Measurements from ENCODE around the gene IFT20. TPM values are rescaled to one million over a fixed set of nuclear protein-coding genes. Genes with fewer than 3 reads are reported as not detected.

The IFT20 gene
- total RNA-seq, 2 experiments from 2014 or later, result 24.6 to 28.9 TPM

DNA sequence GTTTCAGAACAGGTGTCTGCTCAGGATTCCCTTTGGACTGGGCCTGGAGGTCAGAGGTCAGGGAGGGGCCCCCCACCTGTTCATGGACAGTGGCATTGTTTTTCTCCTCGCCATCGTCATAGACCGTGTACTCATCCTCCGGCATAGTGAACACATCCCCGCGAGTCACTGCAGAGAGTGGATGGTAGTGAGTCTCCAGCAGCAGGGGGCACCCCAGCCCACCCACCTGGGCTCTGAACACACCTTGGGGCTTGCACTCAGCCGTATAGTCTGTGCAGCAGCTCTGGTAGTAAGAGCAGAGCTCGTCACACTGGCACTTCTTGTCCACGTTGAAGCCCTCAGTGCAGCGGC, 34.4 kb upstream of the IFT20 start:
- POLR2A ChIA-PET, result interaction anchor here (1.5 to 3.0 kb wide), 2 partner anchors 12 to 15 kb away, joined by 4 to 16 read pairs; partner anchors contain the start of gene POLDIP2
- Mint-ChIP-seq H3K36me3 (no peaks in the 10 kb centered on the region), H3K27me3 (no peaks in the 10 kb centered on the region), H3K4me1 (peaks cover 18% of the 10 kb centered on the region), H3K9me3 (no peaks in the 10 kb centered on the region), H3K27ac (no peak overlapping the region), H3K4me3 (no peak overlapping the region)
- ATAC-seq (ENCODE audit: low read depth) (no peak), DNase-seq (no peak)

GRCh38 chr17:28368915-28369683, 33.8 kb upstream of the IFT20 start:
- no peaks in the 10 kb centered on the region for H3K36me3 Mint-ChIP-seq
- H3K4me1 Mint-ChIP-seq, result peaks cover 18% of the 10 kb centered on the region
- POLR2A ChIA-PET, result interaction anchor here (1.2 to 1.5 kb wide), 3 partner anchors 11 to 33 kb away, joined by 3 to 5 read pairs (median 4); partner anchors contain the start of genes IFT20 and TNFAIP1
- H3K27me3 Mint-ChIP-seq, result no peaks in the 10 kb centered on the region
- no peak overlapping the region for H3K4me3 Mint-ChIP-seq
- ATAC-seq (ENCODE audit: low read depth) (no peak), DNase-seq (no peak)
- H3K27ac Mint-ChIP-seq, result no peak overlapping the region
- no peaks in the 10 kb centered on the region for H3K9me3 Mint-ChIP-seq

DNA sequence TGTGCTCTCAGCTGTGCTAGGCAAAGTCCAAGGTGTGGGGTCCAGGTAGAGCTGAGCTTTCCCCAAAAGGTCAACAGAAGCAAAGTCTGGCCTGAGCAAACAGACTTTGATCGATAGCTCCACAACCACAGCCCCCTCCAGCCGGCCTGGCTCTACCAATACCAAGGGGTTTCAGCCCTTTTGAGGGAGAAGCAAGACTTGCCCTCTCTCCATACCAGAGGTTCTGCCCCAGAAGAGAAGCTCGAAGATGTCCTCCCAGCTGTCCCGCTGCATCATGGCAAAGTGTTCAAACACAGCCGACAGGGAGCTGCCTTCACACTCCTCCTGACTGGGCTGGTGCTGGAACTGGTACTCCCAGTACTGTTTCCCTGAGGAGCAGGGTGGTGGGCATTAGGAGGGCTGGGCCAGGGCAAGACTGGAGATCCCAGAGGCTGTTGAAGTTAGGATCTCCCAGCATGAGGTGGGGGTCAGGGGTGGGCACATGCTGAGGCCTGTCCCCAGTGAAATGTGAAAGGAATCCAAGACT, 33.1 kb upstream of the IFT20 start:
- H3K4me1 Mint-ChIP-seq, result peaks cover 14% of the 10 kb centered on the region
- DNase-seq (no peak), ATAC-seq (ENCODE audit: low read depth) (no peak)
- no peak overlapping the region for H3K4me3 Mint-ChIP-seq
- no peaks in the 10 kb centered on the region for H3K9me3 Mint-ChIP-seq
- H3K27ac Mint-ChIP-seq, result no peak overlapping the region
- H3K27me3 Mint-ChIP-seq, result no peaks in the 10 kb centered on the region
- POLR2A ChIA-PET, result interaction anchor here (1.2 to 1.5 kb wide), 3 partner anchors 11 to 33 kb away, joined by 3 to 5 read pairs (median 4); partner anchors contain the start of genes IFT20 and TNFAIP1
- H3K36me3 Mint-ChIP-seq, result no peaks in the 10 kb centered on the region

GRCh38 chr17:28367641-28368305, 32.5 kb upstream of the IFT20 start:
- ATAC-seq (ENCODE audit: low read depth) (no peak), DNase-seq (no peak)
- POLR2A ChIA-PET, result interaction anchor here (1.2 to 2.5 kb wide), 2 partner anchors 10 kb away, joined by 3 to 9 read pairs; partner anchors contain the start of gene POLDIP2
- no peak overlapping the region for H3K27ac Mint-ChIP-seq
- H3K4me1 Mint-ChIP-seq, result peaks cover 8% of the 10 kb centered on the region
- no peaks in the 10 kb centered on the region for H3K9me3 Mint-ChIP-seq
- H3K27me3 Mint-ChIP-seq, result no peaks in the 10 kb centered on the region
- H3K4me3 Mint-ChIP-seq, result no peak overlapping the region
- no peaks in the 10 kb centered on the region for H3K36me3 Mint-ChIP-seq

GRCh38 chr17:28366605-28367004, 31.3 kb upstream of the IFT20 start:
- no peaks in the 10 kb centered on the region for H3K36me3 Mint-ChIP-seq
- no peak for ATAC-seq (ENCODE audit: low read depth)
- POLR2A ChIA-PET, result interaction anchor here (0.9 to 2.5 kb wide), 2 partner anchors 9 to 31 kb away, joined by 4 to 9 read pairs; partner anchors contain the start of genes POLDIP2 and TNFAIP1
- no peaks in the 10 kb centered on the region for H3K9me3 Mint-ChIP-seq
- H3K4me1 Mint-ChIP-seq, result peaks cover 3% of the 10 kb centered on the region
- H3K4me3 Mint-ChIP-seq, result no peak overlapping the region
- H3K27ac Mint-ChIP-seq, result no peak overlapping the region
- no peaks in the 10 kb centered on the region for H3K27me3 Mint-ChIP-seq
- DNase-seq, result no peak

GRCh38 chr17:28365487-28365886, 30.2 kb upstream of the IFT20 start:
- no peak for DNase-seq
- no peak for ATAC-seq (ENCODE audit: low read depth)
- Mint-ChIP-seq H3K4me1 (no peaks in the 10 kb centered on the region), H3K9me3 (no peaks in the 10 kb centered on the region), H3K36me3 (no peaks in the 10 kb centered on the region), H3K27me3 (no peaks in the 10 kb centered on the region), H3K27ac (no peak overlapping the region), H3K4me3 (no peak overlapping the region)
- POLR2A ChIA-PET, result interaction anchor here (0.6 to 2.5 kb wide), 2 partner anchors 8 to 73 kb away, joined by 3 to 9 read pairs; partner anchors contain the start of gene POLDIP2

DNA sequence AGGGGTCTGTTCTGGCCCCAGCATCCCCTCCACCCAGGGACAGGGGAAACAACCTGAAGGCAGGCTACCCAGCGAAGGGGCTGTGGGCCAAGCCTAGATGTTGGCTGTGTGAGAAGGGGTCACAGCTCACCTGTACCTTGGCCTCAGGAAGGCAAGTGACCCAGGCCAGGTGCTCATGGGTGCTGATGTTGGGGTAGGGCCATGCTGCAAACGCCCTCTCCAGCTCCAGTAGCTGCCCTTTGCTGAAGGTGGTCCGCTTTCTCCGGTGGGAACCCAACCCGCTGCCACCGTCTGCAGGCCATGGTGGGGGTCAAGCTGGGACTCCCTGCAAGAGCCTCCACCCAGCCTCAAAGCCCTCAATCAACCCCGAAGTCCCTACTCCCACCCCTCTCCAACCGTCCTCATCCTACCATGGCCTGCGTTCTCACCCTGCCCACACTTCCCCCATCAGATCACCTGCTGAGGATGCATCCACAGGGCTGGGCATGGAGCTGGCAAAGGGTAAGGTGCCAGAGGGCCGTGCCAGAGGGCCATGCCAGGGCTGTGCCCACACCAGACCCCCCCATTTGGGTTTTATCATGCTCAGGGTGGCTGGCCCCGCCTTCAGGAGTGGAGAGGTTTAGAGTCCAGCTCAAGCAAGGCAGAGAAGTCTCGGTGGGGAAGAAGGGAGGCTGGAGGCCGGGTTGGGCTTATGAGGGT, 29.5 kb upstream of the IFT20 start, which contains the start of gene SEBOX:
SEBOX (minus strand) TSS at position 535 of the 699 bp plus-strand sequence; CDS start at position 487, 48 bp downstream.
- ATAC-seq (ENCODE audit: low read depth), result no peak
- POLR2A ChIA-PET, result interaction anchor here (0.6 kb wide), 1 partner anchor 74 kb away, joined by 3 read pairs; no protein-coding TSS in a partner anchor
- no peak within 1 kb of the TSS for H3K27ac Mint-ChIP-seq
- H3K4me3 Mint-ChIP-seq, result no peak within 1 kb of the TSS
- DNase-seq, result no peak
- H3K4me1 Mint-ChIP-seq, result no peaks in the 10 kb centered on the region
- no peaks in the 10 kb centered on the region for H3K27me3 Mint-ChIP-seq
- H3K9me3 Mint-ChIP-seq, result no peaks in the 10 kb centered on the region
- H3K36me3 Mint-ChIP-seq, result no peaks in the 10 kb centered on the region

DNA sequence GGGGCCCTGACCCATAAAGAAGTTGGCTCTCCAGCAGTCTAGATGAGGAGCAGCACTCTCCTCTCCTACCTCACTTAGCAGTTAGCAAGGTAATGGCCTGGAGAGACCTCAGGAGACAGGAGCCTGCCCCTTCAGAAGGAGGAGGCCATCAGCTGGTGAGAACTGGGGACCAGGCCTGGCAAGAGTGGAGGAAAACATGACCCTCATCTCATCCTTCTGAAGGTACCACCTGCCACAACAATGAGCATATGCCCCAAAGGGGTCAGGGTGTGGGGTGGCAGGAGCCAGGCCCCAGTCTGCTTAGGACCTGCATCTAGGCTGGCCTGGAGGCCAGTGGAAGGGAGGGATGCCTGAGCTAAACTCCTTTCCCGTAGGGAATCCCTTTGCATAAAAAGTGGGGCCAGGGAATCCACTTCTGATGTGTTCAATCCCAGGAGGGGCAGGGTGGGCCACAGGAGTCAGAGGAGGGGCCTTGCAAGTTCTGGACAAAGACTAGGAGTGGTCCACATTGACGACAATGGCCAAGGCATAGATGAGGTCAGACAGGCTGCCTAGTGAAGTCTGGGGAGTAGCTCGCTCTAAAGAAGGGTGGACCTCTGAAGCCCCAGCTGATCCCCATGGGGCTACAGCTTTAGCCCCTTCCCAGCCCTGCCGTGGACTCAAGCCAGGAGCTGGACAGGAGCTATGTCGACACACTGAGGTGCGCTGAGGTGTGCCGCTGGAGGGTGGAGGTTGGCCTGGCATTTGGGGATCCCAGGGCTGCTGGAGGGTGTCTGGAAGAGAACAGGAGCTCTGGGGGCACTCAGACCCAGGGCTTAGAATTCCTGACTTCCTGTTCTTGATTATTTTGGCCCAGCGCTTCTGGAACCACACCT, 28.7 kb upstream of the IFT20 start:
- POLR2A ChIA-PET, result no interaction called here
- Mint-ChIP-seq H3K27ac (no peak overlapping the region), H3K9me3 (no peaks in the 10 kb centered on the region), H3K27me3 (no peaks in the 10 kb centered on the region), H3K36me3 (no peaks in the 10 kb centered on the region), H3K4me3 (no peak overlapping the region), H3K4me1 (no peaks in the 10 kb centered on the region)
- no peak for DNase-seq
- no peak for ATAC-seq (ENCODE audit: low read depth)

DNA sequence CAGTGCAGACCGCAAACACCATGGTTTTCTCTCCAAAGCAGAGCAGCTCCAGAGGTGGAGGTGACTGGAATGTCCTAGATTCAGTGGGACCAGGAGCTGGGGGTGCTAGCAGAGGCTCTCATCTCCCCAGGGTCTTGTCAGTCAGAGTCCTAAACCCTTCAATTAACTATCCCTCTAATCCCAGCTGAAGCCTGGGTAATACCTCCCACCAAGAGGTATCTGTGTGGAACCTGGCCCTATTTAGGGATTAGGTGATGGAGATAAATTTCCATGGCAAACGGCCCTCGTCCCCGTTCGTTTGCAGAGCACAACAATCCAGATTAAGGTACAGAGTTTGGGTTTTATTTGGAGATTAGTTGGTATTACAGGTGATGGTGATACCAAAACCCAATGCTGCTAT, 27.9 kb upstream of the IFT20 start:
- Mint-ChIP-seq H3K27ac (no peak overlapping the region), H3K27me3 (no peaks in the 10 kb centered on the region), H3K4me1 (peaks cover 5% of the 10 kb centered on the region), H3K9me3 (no peaks in the 10 kb centered on the region), H3K36me3 (no peaks in the 10 kb centered on the region), H3K4me3 (no peak overlapping the region)
- no peak for DNase-seq
- no peak for ATAC-seq (ENCODE audit: low read depth)
- POLR2A ChIA-PET, result no interaction called here

- Mint-ChIP-seq H3K4me1 (peaks cover 19% of the 10 kb centered on the region), H3K36me3 (peaks cover 4% of the 10 kb centered on the region), H3K27me3 (no peaks in the 10 kb centered on the region), H3K9me3 (no peaks in the 10 kb centered on the region), H3K4me3 (peak overlapping the region; percentile 94), H3K27ac (peak overlapping the region; percentile 93)
- DNase-seq (no peak), ATAC-seq (ENCODE audit: low read depth) (no peak)
- POLR2A ChIA-PET, result interaction anchor here (0.6 to 4.4 kb wide), 17 partner anchors 9 to 550 kb away, joined by 3 to 75 read pairs (median 5); partner anchors contain the start of genes IFT20, SARM1, SDF2 and SUPT6H
Observed at GRCh38 chr17:28357901-28358197, 22.6 kb upstream of the IFT20 start.

DNA sequence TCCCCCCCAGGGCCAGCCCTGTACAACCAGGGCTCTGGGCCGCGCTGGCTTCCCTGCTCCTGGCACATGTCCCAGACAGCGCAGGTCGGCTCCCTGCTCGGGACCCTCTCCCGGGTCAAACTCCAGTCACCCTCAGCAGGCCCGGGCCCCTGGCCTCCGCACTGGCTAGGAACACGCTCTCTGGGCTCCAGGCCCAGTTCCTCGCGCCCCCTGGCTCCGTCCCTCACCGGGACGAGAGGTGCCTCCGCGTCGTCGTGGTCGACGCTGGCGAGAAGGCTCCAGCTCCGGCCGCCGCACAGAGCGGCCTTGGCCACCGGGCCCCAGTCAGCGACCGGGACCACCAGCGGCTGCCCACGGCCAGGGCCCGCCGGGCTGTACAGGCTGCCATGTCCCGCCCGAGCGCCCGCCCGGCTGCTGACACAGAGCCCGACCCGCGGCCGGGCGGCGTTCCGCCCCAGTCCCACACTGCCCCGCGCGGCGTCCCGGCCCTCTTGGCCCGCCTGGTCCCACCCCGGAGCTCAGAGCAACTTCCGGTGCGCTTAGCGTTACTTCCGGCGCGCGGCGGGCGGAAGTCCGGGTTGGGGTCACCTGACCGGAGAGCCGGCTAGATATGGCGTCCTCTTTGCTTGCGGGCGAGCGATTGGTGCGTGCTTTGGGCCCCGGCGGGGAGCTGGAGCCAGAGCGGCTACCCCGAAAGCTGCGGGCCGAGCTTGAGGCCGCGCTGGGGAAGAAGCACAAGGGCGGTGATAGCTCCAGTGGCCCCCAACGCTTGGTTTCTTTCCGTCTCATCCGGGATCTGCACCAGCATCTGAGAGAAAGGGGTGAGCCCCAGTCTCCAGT, 22.0 kb upstream of the IFT20 start, which contains the start of gene POLDIP2:
POLDIP2 (minus strand) TSS at position 467 of the 840 bp plus-strand sequence; CDS start at position 388, 79 bp downstream.
- Mint-ChIP-seq H3K9me3 (no peaks in the 10 kb centered on the region), H3K27me3 (no peaks in the 10 kb centered on the region), H3K4me3 (peak within 1 kb of the TSS; percentile 94), H3K4me1 (peaks cover 19% of the 10 kb centered on the region), H3K27ac (peak within 1 kb of the TSS; percentile 93), H3K36me3 (peaks cover 6% of the 10 kb centered on the region)
- peak; percentile 97 for DNase-seq
- POLR2A ChIA-PET, result interaction anchor here (0.6 to 4.4 kb wide), 18 partner anchors 9 to 549 kb away, joined by 3 to 75 read pairs (median 4); partner anchors contain the start of genes IFT20, SARM1, SDF2 and SUPT6H
- ATAC-seq (ENCODE audit: low read depth), result peak; percentile 99
